Measurements from ENCODE around the gene ZNF682. TPM values are rescaled to one million over a fixed set of nuclear protein-coding genes. Genes with fewer than 3 reads are reported as not detected.
A peak's percentile ranks its signal among the peaks of the same experiment; 100 is the strongest.
"Not testable (repeated sequence)": the region's sequence is repeated elsewhere in the genome, so short reads cannot be mapped to it uniquely, and the experiment has no call there.

ZNF682 gene
- total and polyA plus RNA-seq, 9 of the 15 experiments (the other 6 are each of a cell fraction or from before 2014, with no cell fraction given): 0.06 to 0.43 (median 0.25) TPM; not detected in 3

DNA sequence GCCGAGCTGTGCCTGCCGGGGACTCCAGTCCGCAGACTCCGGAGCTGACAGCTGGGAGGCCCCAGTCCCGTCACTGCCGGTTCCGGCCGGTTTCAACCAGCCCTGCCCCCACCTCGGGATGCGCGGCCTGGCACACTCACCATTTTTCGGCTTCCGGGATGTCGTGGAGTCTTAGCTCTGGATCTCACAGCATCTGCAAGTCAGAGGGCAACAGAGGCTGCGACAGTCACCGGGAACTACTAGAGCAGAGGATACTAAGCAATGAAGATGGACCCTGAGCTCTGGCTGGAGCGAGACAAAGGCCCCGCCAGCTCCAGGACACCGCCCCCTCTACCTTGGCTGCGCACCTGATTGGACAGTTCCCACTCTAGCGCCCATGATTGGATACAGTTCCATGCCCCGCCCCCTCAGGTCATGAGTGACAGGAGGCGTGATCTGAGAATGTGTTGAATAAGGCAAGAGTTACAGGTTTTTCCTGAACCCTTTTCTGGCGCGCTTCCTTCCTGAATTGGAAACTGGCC lies at the start of gene ZNF682 (continued):
- peak; percentile 74 for TF ChIP-seq REST (IDR thresholded peaks at IDR 0.05; ENCODE audit: borderline replicate concordance)
- TF ChIP-seq REST (CRISPR knock-in tag; IDR thresholded peaks at IDR 0.05; ENCODE audit: low read depth): no peak
- TF ChIP-seq ZBTB11 (CRISPR knock-in tag; IDR thresholded peaks at IDR 0.05): peak in 1 of 3 experiments; percentile 90; a peak in 1 of 6 replicates
- no peak for TF ChIP-seq EWSR1 (IDR thresholded peaks at IDR 0.05; ENCODE audit: borderline replicate concordance, low read depth, partially characterized antibody)
- peak; percentile 49 for TF ChIP-seq GABPA (tag; conservative IDR thresholded peaks at IDR 0.05; ENCODE audit: low read depth)

GRCh38 chr19:20082876-20083275 lies 43.6 kb upstream of the ZNF682 start:
- H3K4me2 ChIP-seq (ENCODE audit: insufficient read depth, low read length); DNase-seq (ENCODE audit: extremely low read depth in 1 of 4, low spot score in 3 of 4); H3K79me2 ChIP-seq (ENCODE audit: control insufficient read depth, insufficient read depth, low read length); BruUV-seq (replicated peaks); POLR2A ChIA-PET; H3K9me3 ChIP-seq (replicated peaks; ENCODE audit: control insufficient read depth, insufficient read depth, low read depth, low read length); FAIRE-seq; CTCF ChIA-PET (ENCODE audit: low intra/inter-chr PET ratio); H3K4me1 ChIP-seq (replicated peaks in 1 of 2; ENCODE audit: control insufficient read depth in 2 of 2, insufficient read depth in 2 of 2, low read length in 2 of 2); H3K27ac ChIP-seq (ENCODE audit: extremely low read depth, low read depth, low read length); ATAC-seq; H3K9ac ChIP-seq (ENCODE audit: insufficient read depth in 1 of 2, low read depth in 2 of 2, low read length in 2 of 2); H3K27me3 ChIP-seq (ENCODE audit: control insufficient read depth in 2 of 2, insufficient read depth in 2 of 2, low read length in 2 of 2); in situ Hi-C loops (cut with MboI); H2AFZ ChIP-seq (ENCODE audit: low read depth, low read length); H4K20me1 ChIP-seq (replicated peaks; ENCODE audit: control insufficient read depth, insufficient read depth, low read length); H3K4me3 ChIP-seq; H3K36me3 ChIP-seq (ENCODE audit: control insufficient read depth, insufficient read depth, low read length); intact Hi-C loops (cut with micrococcal nuclease); H3K9me1 ChIP-seq (ENCODE audit: control insufficient read depth, insufficient read depth, low read length): not testable (repeated sequence)
- 2% methylated on average over 7 of the region's 7 CpGs for WGBS (ENCODE audit: insufficient coverage, low coverage, missing lambda C conversion rate)

Data from K562 (cell line).